SK-N-SH (cell line): ENCODE measurements around the gene PKN3. TPM values are rescaled to one million over a fixed set of nuclear protein-coding genes. Genes with fewer than 3 reads are reported as not detected.

Experiments
- CTCF ChIA-PET: fragments of 300-600, 350-600 bp; formaldehyde crosslinking; extraction: SDS; loops from one replicate; lab custom pipeline; 2021; lab: Yijun Ruan, JAX
- POLR2A ChIA-PET: fragments of 350-600 bp; sonication (Branson Sonifier 250); formaldehyde crosslinking; extraction: SDS; loops from one replicate; lab custom pipeline; 2020; ENCODE audit warnings: antibody characterized with exemption, inconsistent platforms; lab: Yijun Ruan, JAX
- DNase-seq: peaks from one replicate; pipeline ENCODE4 v3.0.0; 2012
- H2AFZ ChIP-seq: fragments of 200-600 bp; sonication (generic); 2 replicates; pipeline ENCODE4 v1.8.1; 2016; ENCODE audit warnings: antibody characterized with exemption, mild to moderate bottlenecking, low read depth
- H3F3A ChIP-seq: fragments of 200-600 bp; sonication (generic); replicated peaks from 2 replicates; pipeline ENCODE3; 2016; ENCODE audit warnings: antibody characterized with exemption, mild to moderate bottlenecking; ENCODE audit not compliant: insufficient read depth
- H3K27ac ChIP-seq, 2 experiments: fragments of 200-500 bp in 1 of 2; fragments of 200-600 bp in 1 of 2; sonication (Bioruptor generic) in 1 of 2; sonication (generic), shearing (Covaris generic) in 1 of 2; 2 replicates each; pipeline versions ENCODE4 v1.5.1 to v1.6.1; 2014 to 2016; ENCODE audit warnings: low read depth in 2 of 2, inconsistent platforms in 1 of 2, low read length in 1 of 2, mild to moderate bottlenecking in 1 of 2, mixed read lengths in 1 of 2
- H3K27me3 ChIP-seq: fragments of 200-600 bp; sonication (generic), shearing (Covaris generic); 2 replicates; pipeline ENCODE4 v1.6.1; 2016; ENCODE audit warnings: mixed run types; ENCODE audit not compliant: insufficient read depth
- H3K36me3 ChIP-seq, 2 experiments: fragments of 200-500 bp in 1 of 2; fragments of 200-600 bp in 1 of 2; sonication (Bioruptor generic) in 1 of 2; sonication (generic) in 1 of 2; replicated peaks in 1 of 2; 2 replicates each; pipeline versions ENCODE3 to v1.5.1; 2014 to 2016; ENCODE audit warnings: low read length in 1 of 2, mild to moderate bottlenecking in 1 of 2; ENCODE audit not compliant: insufficient read depth in 2 of 2, control insufficient read depth in 1 of 2
- H3K4me1 ChIP-seq, 2 experiments: fragments of 200-500 bp in 1 of 2; fragments of 200-600 bp in 1 of 2; sonication (Bioruptor generic) in 1 of 2; sonication (generic), shearing (Covaris generic) in 1 of 2; 2 replicates each; pipeline versions ENCODE4 v1.5.1 to v1.6.1; 2014 to 2016; ENCODE audit warnings: low read depth in 1 of 2, low read length in 1 of 2, mixed run types in 1 of 2; ENCODE audit not compliant: insufficient read depth in 2 of 2, control insufficient read depth in 1 of 2
- H3K4me2 ChIP-seq: fragments of 200-600 bp; sonication (generic), shearing (Covaris generic); 2 replicates; pipeline ENCODE4 v1.6.1; 2017; ENCODE audit warnings: mixed run types
- H3K4me3 ChIP-seq, 2 experiments: fragments of 200-500 bp in 1 of 2; fragments of 200-600 bp in 1 of 2; sonication (Bioruptor generic) in 1 of 2; sonication (generic), shearing (Covaris generic) in 1 of 2; 2 replicates each; pipeline versions ENCODE4 v1.5.1 to v1.8.1; 2014 to 2016; ENCODE audit warnings: low read depth in 2 of 2, inconsistent platforms in 1 of 2, low read length in 1 of 2, mild to moderate bottlenecking in 1 of 2, mixed read lengths in 1 of 2, moderate library complexity in 1 of 2
- H3K79me2 ChIP-seq: fragments of 200-600 bp; sonication (generic); 2 replicates; pipeline ENCODE4 v1.8.1; 2017; ENCODE audit warnings: mild to moderate bottlenecking; ENCODE audit not compliant: insufficient read depth
- H3K9ac ChIP-seq: fragments of 200-600 bp; sonication (generic); 2 replicates; pipeline ENCODE4 v1.6.1; 2017; ENCODE audit warnings: mixed run types
- H3K9me2 ChIP-seq: fragments of 200-600 bp; sonication (generic); 2 replicates; pipeline ENCODE4 v1.6.1; 2017; ENCODE audit warnings: mixed run types
- H3K9me3 ChIP-seq: fragments of 200-600 bp; sonication (generic); 2 replicates; pipeline ENCODE4 v1.6.1; 2017; ENCODE audit warnings: mixed run types, mild to moderate bottlenecking, moderate library complexity
- H4K20me1 ChIP-seq: fragments of 200-600 bp; sonication (generic); 2 replicates; pipeline ENCODE4 v1.6.1; 2017; ENCODE audit warnings: mild to moderate bottlenecking, mixed run types; ENCODE audit not compliant: insufficient read depth
- ELF1 ChIP-seq: IDR thresholded peaks from 2 replicates; pipeline ENCODE4 v1.4.0; 2012
- EP300 ChIP-seq, 2 experiments: IDR thresholded peaks; 2 replicates each; pipeline versions ENCODE4 v1.4.0 to v1.6.1; 2012; ENCODE audit warnings: borderline replicate concordance in 1 of 2, low read depth in 1 of 2, low read length in 1 of 2
- EZH2phosphoT487 ChIP-seq: fragments of 200-600 bp; sonication (generic); IDR thresholded peaks from 2 replicates; pipeline ENCODE4 v1.6.1; 2017; ENCODE audit warnings: low read depth, mixed run types, mild to moderate bottlenecking, antibody characterized with exemption, moderate library complexity, borderline replicate concordance
- FOXJ3 ChIP-seq: sonication (generic); formaldehyde crosslinking; IDR thresholded peaks from 2 replicates; pipeline ENCODE4 v1.5.1; 2020; ENCODE audit warnings: mild to moderate bottlenecking, missing genetic modification reagents
- FOXM1 ChIP-seq: IDR thresholded peaks from 2 replicates; pipeline ENCODE4 v1.4.0; 2012; ENCODE audit warnings: low read depth, mild to moderate bottlenecking
- GABPA ChIP-seq: IDR thresholded peaks from 2 replicates; pipeline ENCODE4 v1.4.0; 2012; ENCODE audit warnings: low read depth, mild to moderate bottlenecking
- GATA2 ChIP-seq: sonication (generic); formaldehyde crosslinking; IDR thresholded peaks from 2 replicates; pipeline ENCODE4 v1.5.0; 2020; ENCODE audit warnings: mild to moderate bottlenecking, missing genetic modification reagents
- MEF2A ChIP-seq: IDR thresholded peaks from 2 replicates; pipeline ENCODE4 v1.4.0; 2012; ENCODE audit warnings: low read depth, borderline replicate concordance
- POLR2AphosphoS5 ChIP-seq: IDR thresholded peaks from 2 replicates; pipeline ENCODE4 v1.6.1; 2012; ENCODE audit warnings: low read depth, low read length
- RCOR1 ChIP-seq: fragments of 150-350 bp; IDR thresholded peaks from 2 replicates; pipeline ENCODE4 v1.6.1; 2017; ENCODE audit warnings: antibody characterized with exemption, low read length
- RFX5 ChIP-seq: IDR thresholded peaks from 2 replicates; pipeline ENCODE4 v1.6.1; 2012; ENCODE audit warnings: mild to moderate bottlenecking, improper control_type of control experiment, low read length
- RXRA ChIP-seq: IDR thresholded peaks from 2 replicates; pipeline ENCODE4 v1.4.0; 2012; ENCODE audit warnings: low read depth, mild to moderate bottlenecking, borderline replicate concordance
- TAF1 ChIP-seq: IDR thresholded peaks from 2 replicates; pipeline ENCODE4 v1.6.1; 2012; ENCODE audit warnings: low read depth, mild to moderate bottlenecking, low read length, moderate library complexity, borderline replicate concordance
- TCF12 ChIP-seq: IDR thresholded peaks from 2 replicates; pipeline ENCODE4 v1.4.0; 2012
- YY1 ChIP-seq: IDR thresholded peaks from 2 replicates; pipeline ENCODE4 v1.4.0; 2012; ENCODE audit warnings: low read depth, mild to moderate bottlenecking
- WGBS: methylation state at CpG from one replicate; pipeline ENCODE4 v1.1.6; 2017; ENCODE audit warnings: low lambda C conversion rate; 5-methylcytosine and 5-hydroxymethylcytosine counted together
- polyA plus RNA-seq, 3 experiments: library from polyadenylated mRNA; depleted of rRNA; stranded (reverse); fragments of >200 nt; gene quantifications; 2 replicates each; pipeline ENCODE4 v1.2.3, GENCODE V29; 2012
- TF ChIP-seq, protein P1 (sequence below): fragments of 150-350 bp; IDR thresholded peaks from 2 replicates; pipeline ENCODE4 v1.6.1; 2016; ENCODE audit warnings: mild to moderate bottlenecking, low read depth, low read length
- TF ChIP-seq, protein P2 (sequence below): IDR thresholded peaks from 2 replicates; pipeline ENCODE4 v1.4.0; 2012; ENCODE audit warnings: low read depth, borderline replicate concordance
- TF ChIP-seq, protein P3 (sequence below): fragments of 200-600 bp; sonication (generic); IDR thresholded peaks from 2 replicates; pipeline ENCODE4 v1.6.1; 2017; ENCODE audit warnings: antibody characterized with exemption, mild to moderate bottlenecking, moderate library complexity

The PKN3 gene
- polyA plus RNA-seq, 1 of the 3 experiments (the other 2 are of a cell fraction) = 7.8 TPM

DNA sequence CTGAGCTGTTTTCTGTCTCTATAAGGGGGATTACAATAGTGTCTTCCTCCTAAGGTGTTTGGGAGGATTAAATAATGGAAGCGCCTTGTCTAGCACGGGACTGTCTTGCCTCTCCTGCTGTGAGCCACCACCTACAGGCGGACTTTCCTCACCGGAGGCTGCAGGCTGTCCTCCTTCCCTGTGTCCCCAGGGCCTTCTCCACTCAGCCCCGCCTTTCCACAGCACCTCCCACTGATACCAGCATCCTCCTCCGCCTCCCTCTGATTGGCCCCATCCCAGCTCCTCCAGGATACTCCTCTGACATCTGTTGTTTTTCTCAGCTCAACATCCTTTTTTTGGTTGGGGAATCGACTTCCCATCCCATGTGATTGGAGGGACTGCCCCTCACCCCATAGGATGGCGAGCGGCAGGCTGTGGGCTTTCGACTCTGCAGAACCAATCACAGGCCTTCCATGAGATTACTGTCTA is 22.5 kb downstream of the PKN3 start:
- Histone ChIP-seq H3K27me3 (no peaks in the 10 kb centered on the region), H3K9ac (peak overlapping the region; percentile 47), H2AFZ (peak overlapping the region; percentile 56; the same call in 1 of the 2 replicates), H3K9me2 (no peaks in the 10 kb centered on the region), H3K4me3 (peak overlapping the region; percentile 70 to 75), H3K79me2 (no peaks in the 10 kb centered on the region), H3K9me3 (no peaks in the 10 kb centered on the region), H3K4me1 (peaks cover 0 to 29% of the 10 kb centered on the region in 2 experiments; a peak in 1 of 4 replicates), H3F3A (peaks cover 6% of the 10 kb centered on the region), H4K20me1 (no peaks in the 10 kb centered on the region), H3K36me3 (peaks cover 0 to 7% of the 10 kb centered on the region in 2 experiments), H3K27ac (peak overlapping the region in 1 of 2 experiments; percentile 39; a peak in 1 of 4 replicates), H3K4me2 (peak overlapping the region; percentile 84)
- POLR2A ChIA-PET = interaction anchor here (0.5 to 1.4 kb wide), 5 partner anchors 18 to 306 kb away, joined by 3 to 6 read pairs (median 4); no protein-coding TSS in a partner anchor
- CTCF ChIA-PET = interaction anchor here (0.6 to 1.9 kb wide), 9 partner anchors 8 to 127 kb away, joined by 3 to 12 read pairs (median 4); partner anchors contain the start of genes ENDOG, PKN3, SET and SPOUT1
- TF ChIP-seq, protein P1, sequence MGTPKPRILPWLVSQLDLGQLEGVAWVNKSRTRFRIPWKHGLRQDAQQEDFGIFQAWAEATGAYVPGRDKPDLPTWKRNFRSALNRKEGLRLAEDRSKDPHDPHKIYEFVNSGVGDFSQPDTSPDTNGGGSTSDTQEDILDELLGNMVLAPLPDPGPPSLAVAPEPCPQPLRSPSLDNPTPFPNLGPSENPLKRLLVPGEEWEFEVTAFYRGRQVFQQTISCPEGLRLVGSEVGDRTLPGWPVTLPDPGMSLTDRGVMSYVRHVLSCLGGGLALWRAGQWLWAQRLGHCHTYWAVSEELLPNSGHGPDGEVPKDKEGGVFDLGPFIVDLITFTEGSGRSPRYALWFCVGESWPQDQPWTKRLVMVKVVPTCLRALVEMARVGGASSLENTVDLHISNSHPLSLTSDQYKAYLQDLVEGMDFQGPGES = no peak
- TF ChIP-seq TAF1 = no peak
- TF ChIP-seq YY1 = no peak
- no peak for TF ChIP-seq GABPA
- TF ChIP-seq RFX5 = peak; percentile 40; the same call in 1 of the 2 replicates
- TF ChIP-seq ELF1 = no peak
- peak; percentile 28; the same call in 1 of the 2 replicates for TF ChIP-seq POLR2AphosphoS5
- TF ChIP-seq MEF2A = no peak
- no peak for TF ChIP-seq FOXM1
- no peak for TF ChIP-seq TCF12
- TF ChIP-seq, protein P2, sequence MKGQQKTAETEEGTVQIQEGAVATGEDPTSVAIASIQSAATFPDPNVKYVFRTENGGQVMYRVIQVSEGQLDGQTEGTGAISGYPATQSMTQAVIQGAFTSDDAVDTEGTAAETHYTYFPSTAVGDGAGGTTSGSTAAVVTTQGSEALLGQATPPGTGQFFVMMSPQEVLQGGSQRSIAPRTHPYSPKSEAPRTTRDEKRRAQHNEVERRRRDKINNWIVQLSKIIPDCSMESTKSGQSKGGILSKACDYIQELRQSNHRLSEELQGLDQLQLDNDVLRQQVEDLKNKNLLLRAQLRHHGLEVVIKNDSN = no peak
- TF ChIP-seq EZH2phosphoT487 = no peak
- TF ChIP-seq FOXJ3 (CRISPR knock-in tag) = no peak
- no peak for TF ChIP-seq EP300 (IDR thresholded peaks at IDR 0.05; ENCODE audit: borderline replicate concordance in 1 of 2, low read depth in 1 of 2, low read length in 1 of 2)
- peak; percentile 74 for DNase-seq
- WGBS = 44% methylated on average over 10 of the region's 10 CpGs

DNA sequence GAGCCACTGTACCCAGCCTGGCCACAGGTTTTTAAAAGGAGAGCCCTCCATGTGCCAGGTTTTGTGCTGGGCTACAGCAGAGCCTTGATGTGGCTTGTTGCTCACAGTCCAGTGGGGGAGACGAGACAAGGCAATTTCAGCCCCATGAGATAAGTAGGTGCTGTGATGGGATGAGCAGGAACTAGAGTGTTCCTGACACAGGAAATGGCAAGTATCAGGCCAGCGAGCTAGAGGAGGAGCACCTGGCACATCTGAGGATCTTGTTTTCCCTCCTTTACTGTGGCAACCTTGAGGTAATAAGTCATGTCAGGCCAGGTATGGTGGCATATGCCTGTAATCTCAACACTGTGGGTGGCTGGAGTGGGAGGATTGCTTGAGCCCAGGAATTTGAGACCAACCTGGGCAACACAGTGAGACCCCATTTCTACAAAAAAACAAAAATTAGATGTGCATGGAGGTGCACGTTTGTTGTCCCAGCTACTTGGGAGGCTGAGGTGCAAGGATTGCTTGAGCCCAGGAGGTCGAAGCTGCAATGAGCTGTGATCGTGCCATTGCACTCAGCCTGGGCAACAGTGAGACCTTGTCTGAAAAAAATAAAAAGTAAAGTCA is 25.4 kb downstream of the PKN3 start:
- no peaks in the 10 kb centered on the region for H4K20me1 ChIP-seq
- no peak for DNase-seq
- H3K27me3 ChIP-seq = no peaks in the 10 kb centered on the region
- peaks cover 0 to 1% of the 10 kb centered on the region in 2 experiments for H3K36me3 ChIP-seq
- ChIA-PET CTCF (interaction anchor here (1.0 to 1.3 kb wide), 2 partner anchors 24 to 65 kb away, joined by 3 read pairs; no protein-coding TSS in a partner anchor), POLR2A (no interaction called here)
- no peak overlapping the region for H3K27ac ChIP-seq
- H3K9me3 ChIP-seq = no peaks in the 10 kb centered on the region
- WGBS = 97% methylated on average over 5 of the region's 5 CpGs
- peaks cover 0 to 32% of the 10 kb centered on the region in 2 experiments; a peak in 1 of 4 replicates for H3K4me1 ChIP-seq
- TF ChIP-seq, protein P3, sequence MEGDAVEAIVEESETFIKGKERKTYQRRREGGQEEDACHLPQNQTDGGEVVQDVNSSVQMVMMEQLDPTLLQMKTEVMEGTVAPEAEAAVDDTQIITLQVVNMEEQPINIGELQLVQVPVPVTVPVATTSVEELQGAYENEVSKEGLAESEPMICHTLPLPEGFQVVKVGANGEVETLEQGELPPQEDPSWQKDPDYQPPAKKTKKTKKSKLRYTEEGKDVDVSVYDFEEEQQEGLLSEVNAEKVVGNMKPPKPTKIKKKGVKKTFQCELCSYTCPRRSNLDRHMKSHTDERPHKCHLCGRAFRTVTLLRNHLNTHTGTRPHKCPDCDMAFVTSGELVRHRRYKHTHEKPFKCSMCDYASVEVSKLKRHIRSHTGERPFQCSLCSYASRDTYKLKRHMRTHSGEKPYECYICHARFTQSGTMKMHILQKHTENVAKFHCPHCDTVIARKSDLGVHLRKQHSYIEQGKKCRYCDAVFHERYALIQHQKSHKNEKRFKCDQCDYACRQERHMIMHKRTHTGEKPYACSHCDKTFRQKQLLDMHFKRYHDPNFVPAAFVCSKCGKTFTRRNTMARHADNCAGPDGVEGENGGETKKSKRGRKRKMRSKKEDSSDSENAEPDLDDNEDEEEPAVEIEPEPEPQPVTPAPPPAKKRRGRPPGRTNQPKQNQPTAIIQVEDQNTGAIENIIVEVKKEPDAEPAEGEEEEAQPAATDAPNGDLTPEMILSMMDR = no peak
- TF ChIP-seq RCOR1 (no peak), RXRA (no peak), FOXM1 (no peak), GATA2 (CRISPR knock-in tag) (no peak), TAF1 (no peak), YY1 (no peak), FOXJ3 (CRISPR knock-in tag) (no peak)
- no peak overlapping the region for H3K4me2 ChIP-seq
- no peak overlapping the region for H3K9ac ChIP-seq
- no peak overlapping the region for H2AFZ ChIP-seq
- H3K9me2 ChIP-seq = no peaks in the 10 kb centered on the region
- no peaks in the 10 kb centered on the region for H3K79me2 ChIP-seq
- H3F3A ChIP-seq = peaks cover 11% of the 10 kb centered on the region
- no peak overlapping the region for H3K4me3 ChIP-seq
